Epidermal melanocyte (primary cell): ENCODE data around the gene TBX4.
"Not testable (repeated sequence)": the region's sequence is repeated elsewhere in the genome, so short reads cannot be mapped to it uniquely, and the experiment has no call there.

Experiments
- DNase-seq: peaks from one replicate; pipeline ENCODE4 v3.0.0; 2011; ENCODE audit warnings: low spot score; ENCODE audit not compliant: insufficient read length

TBX4 gene

DNA sequence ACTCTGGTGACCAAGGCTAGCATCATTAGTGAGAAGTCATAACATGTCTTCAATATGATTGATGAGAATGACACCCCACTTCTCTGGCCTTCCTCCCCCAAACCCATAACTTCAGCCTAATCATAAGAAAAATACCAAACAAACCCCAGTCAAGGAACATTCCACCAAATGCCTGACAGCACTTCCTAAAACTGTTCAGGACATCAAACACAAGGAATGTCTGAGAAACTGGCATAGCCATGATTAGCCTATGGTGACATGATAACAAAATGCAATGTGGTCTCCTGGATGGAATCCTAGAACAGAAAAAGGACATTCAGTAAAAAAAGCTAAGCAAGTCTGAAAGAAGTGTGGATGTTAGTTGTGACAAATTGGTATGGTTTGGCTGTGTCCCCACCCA lies 24.7 kb upstream of the TBX4 start:
- DNase-seq = no peak

DNA sequence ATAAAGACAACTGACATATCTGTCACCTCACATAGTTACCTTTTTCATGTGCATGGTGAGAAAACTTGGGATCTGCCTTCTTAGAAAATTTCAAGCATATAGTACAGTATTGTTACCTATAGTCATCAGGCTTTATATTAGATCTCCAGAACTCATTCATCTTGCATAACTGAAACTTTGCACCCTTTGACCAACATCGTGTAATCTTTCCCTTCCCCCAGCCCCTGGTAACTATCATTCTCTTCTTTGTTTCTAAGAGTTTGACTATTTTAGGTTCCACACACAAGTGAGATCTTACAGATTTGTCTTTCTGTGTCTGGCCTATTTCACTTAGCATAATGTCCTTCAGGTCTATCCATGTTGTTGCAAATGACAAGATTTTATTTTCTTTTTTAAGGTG lies 22.9 kb upstream of the TBX4 start:
- DNase-seq = no peak

DNA sequence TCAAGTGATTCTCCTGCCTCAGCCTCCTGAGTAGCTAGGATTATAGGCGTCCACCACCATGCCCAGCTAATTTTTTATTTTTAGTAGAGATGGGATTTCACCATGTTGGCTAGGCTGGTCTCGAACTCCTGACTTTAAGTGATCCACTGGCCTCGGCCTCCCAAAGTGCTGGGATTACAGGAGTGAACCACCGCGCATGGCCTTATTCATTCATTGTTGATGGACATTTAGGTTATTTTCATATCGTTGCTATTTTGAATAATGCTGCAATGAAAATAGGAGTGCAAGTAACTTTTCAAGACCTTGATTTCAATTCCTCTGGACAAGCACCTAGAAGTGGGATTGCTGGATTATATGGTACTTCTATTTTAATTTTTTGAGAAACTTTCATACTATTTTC lies 22.4 kb upstream of the TBX4 start:
- not testable (repeated sequence) for DNase-seq

DNA sequence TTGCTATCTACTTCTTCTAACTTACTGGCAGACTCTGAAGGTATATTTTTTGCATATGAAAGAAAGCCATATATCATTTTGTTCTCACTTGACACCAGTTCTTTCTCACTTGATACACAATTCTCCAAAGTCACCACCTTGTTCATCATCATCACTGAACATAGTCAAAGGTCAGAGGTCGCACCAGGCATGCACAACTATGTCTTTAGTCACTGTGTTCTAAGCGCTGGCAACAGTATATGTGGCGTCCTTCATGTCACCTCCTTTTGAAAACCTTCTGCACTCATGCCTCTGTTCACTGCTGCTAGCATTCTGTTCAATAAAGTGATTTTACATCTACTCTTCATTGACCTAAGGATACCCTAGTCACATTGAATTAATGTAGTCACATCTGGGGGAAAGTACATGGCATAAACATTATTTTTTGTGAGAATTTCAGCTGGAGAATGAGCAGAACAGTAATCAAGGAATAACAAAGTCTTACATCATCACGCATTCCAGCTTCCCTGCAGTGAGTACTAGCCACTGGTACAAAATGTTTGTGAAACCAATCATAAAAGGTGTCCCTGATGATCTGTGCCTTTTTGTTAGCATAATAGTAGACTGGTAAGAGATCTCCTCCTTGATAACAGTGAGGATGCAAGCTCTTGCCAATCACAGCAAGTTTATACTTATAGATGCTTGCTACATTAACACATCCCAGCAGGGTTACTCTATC lies 20.5 kb upstream of the TBX4 start:
- no peak for DNase-seq

- DNase-seq = no peak
Measured at GRCh38 chr17:61436273-61436672, 15.9 kb upstream of the TBX4 start.

DNA sequence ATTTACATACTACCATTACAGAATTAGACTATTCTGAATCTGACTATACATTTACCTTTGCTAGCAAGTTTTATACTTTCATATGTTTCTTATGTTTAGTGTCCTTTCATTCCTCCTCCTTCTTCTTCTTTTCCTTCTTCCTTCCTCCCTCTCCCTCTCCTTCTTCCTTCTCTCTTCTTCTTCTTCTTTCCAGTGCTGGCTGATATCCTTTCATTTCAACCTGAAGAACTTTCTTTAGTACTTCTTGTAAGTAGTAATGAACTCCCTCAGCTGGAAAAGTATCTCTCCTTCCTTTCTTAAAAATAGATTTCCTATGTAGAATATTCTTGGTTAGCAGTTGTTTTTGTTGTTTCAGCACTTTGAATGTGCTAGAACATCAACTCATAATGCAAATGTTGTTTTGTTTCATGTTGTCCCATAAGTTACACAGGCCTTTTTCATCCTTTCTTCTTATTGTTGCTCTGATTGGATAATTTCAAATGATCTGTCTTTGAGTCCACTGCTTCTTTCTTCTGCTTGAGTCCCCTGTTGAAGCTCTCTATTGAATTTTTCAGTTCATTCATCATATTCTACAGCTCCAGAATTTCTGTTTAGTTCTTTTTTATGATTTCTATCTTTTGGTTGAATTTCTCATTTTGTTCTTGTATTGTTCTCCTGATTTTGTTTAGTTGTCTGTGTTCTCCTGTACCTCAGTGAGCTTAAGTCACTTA lies 15.1 kb upstream of the TBX4 start:
- DNase-seq = no peak

DNA sequence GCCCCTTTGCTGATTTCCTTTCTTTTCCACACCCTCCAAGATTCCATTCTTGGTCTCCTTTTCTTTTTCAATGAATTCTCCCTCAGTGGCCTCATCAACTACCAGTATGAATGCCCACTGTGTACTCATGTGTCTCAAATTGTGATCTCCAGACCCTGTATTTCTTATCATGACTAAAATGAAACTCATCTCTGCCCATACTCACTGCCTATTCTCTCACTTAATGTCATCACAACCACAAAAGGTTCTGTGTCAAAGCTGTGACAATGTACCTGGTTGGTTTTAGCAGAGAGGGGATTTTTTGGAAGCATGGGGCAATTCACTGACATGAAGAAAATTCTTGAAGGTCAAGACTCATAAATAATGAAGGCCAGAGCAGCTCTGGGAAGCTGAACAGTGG lies 11.5 kb upstream of the TBX4 start:
- DNase-seq = no peak

DNA sequence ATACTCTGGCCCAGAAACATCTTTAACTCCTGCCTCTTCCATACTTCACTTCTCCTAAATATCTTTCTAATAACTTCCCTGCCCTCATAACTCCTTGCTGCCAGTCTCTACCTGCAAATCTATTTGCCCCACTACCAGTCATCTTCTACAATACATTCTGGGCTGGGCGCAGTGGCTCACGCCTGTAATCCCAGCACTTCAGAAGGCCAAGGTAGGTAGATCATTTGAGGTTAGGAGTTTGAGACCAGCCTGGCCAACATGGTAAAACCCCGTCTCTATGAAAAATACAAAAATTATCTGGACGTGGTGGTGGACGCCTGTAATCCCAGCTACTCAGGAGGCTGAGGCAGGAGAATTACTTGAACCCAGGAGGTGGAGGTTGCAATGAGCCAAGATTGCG lies 10.7 kb upstream of the TBX4 start:
- not testable (repeated sequence) for DNase-seq

DNA sequence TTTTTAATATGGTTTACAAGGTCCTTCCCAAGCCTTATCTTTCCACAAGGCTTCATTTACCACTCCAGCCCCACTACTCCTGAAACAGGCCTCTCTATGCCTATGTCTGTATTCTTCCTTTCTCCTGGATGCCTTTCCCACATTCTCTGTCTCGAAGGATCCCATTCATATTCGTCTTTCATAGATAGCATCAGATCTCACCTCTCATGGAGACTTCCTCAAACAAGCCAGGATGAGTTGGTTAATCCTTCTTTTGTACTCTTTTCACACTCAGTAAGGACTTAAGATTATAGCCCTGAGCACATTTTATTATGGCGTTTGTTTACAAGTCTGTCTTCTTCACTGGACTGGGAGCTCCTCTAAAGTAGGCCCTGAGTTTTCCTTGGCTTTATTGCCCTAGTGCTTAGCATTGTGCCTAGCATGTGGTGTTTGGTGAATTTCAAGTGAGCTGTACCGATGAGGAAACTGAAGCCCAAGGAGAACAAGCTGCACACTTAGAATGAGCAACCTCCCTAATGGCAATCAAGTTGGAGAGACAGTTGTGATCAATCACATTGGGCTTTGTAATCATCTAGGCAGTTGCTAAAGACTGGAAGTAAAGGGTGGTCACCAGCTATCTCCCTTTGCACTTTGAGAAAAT lies 10.0 kb upstream of the TBX4 start:
- no peak for DNase-seq

- DNase-seq = no peak
Measured at GRCh38 chr17:61442878-61443474, 9.2 kb upstream of the TBX4 start.

DNA sequence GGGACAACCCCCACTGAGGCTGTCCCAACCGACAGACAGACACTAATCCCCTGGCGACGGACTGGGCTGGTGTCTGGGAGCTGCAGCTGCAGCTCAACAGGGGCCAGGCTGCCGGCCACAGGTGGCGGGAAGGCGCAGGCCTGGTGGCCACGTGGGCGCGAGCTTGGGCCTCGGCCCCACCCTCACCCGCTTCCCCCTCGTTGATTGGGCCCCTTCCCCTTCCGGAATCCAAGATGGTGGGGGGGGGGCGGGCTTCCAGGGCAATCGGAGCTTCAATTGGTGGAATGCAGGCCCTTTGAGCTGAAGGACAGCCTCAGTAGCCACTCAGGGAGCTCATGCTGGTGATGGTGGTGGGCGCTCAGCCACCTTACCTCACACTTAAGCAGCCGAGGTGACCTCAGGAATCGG lies 8.7 kb upstream of the TBX4 start:
- no peak for DNase-seq

GRCh38 chr17:61444075-61444474 lies 8.1 kb upstream of the TBX4 start:
- DNase-seq = no peak

- no peak for DNase-seq
Measured at GRCh38 chr17:61444831-61445230, 7.4 kb upstream of the TBX4 start.

DNA sequence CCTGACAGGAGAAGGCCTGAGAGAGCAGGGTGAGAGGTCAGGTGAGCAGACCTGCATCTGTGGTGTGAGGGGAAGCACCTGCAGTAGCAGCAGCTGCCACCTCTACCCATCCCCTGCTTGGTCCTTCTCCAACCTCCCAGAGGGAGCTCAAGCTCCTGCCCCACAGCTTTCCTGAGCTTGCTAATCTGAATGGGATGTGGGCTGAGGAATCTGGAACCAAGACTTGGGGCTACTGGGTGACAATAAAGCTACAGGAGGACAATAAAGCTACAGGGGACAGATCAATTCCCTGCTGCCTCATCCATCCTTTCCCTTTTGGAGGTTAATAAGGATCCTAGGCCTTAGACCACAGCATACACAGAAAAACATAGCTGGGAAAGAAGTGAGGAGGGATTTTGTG lies 4.9 kb upstream of the TBX4 start:
- DNase-seq = no peak

GRCh38 chr17:61448042-61448441 lies 4.2 kb upstream of the TBX4 start:
- DNase-seq = no peak

- DNase-seq = not testable (repeated sequence)
Measured at GRCh38 chr17:61449140-61449539, 3.1 kb upstream of the TBX4 start.

GRCh38 chr17:61449707-61450640 lies 2.2 kb upstream of the TBX4 start:
- DNase-seq = no peak

DNA sequence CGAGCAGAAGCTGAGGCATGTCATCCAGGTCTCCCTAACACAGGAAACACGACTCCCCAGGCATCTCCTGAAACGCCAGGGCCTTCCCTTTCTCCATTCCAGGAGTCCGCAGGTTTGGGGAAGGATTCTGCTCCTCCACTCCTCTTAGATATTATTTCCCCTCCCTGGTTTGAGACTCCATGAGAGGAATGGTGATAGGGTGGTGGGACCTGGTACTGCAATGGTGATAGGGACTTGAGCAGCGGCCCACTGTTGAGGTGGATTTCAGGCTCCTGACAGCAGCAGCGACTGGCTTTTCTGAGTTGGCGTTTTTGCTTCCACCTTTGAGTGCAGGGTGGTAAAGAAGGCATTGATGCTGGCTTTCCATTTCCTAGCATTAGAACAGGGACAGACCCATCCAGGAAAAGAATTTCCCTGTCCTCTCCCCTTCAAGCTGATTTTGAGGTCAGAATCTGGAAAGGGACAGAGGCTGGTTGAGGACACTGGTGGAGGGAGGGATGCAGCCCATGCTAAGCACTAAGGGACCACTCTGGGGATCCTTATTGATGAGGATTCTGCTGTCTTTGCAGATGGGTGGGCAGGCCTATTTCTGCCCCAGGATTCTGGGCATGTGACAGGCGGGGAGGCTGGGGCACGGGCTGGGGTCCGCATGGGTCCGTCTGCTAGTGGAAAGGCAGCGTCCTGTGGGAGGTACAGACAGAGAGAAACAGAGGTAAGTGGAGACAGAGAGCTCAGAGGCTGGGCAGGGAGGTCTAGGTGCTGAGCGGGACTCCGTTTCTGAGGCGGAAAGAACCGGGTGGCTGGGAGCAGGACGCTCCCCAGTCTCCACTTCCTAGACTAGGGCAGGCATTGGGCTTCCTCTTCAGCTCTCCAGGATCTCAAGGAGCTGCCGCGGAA lies 1.3 kb upstream of the TBX4 start:
- DNase-seq = no peak

- DNase-seq = no peak
Measured at GRCh38 chr17:61451538-61452300, 503 bp upstream of the TBX4 start.
